ENCODE results near the gene GALR1. TPM values are rescaled to one million over a fixed set of nuclear protein-coding genes. Genes with fewer than 3 reads are reported as not detected.

GALR1 gene
- total and polyA plus RNA-seq, 2 donors (not counting 3 experiments of a cell fraction or from before 2014, with no cell fraction given): not detected

DNA sequence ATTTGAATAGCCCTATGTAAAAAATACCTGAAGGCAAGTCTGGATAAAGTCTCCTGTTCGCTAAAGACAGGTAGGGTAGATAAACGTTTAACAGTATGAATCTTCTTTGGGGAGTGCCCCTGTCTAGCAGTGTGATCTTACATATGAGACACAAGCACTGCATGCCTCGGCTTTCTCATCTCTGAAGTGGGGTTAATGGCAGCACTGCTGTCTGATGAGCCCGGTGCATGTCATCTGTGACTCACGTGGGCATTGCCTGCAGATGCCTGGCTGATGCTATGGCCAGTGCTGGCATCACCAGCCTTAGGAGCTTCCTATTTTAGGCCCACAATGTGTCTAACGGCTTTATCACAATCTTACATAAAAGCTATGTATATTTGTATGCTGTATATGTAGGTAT lies 50.1 kb downstream of the GALR1 start:
- dilution Hi-C loops (cut with MboI; ENCODE audit: extremely low pct_ligation_motif_present, low sequenced_read_pairs) (no loop called here), intact Hi-C loops (cut with micrococcal nuclease) (no loop called here)

More for the DNA sequence above, 50.1 kb downstream of the GALR1 start:
- FAIRE-seq: no peak
- Histone ChIP-seq H3K27me3 (ENCODE audit: control insufficient read depth in 2 of 2, insufficient read depth in 2 of 2, low read length in 2 of 2) (no peaks in the 10 kb centered on the region), H3K4me1 (ENCODE audit: control insufficient read depth, extremely low read depth, insufficient read depth, low read length) (no peaks in the 10 kb centered on the region), H3K4me2 (ENCODE audit: insufficient read depth, low read length) (no peak overlapping the region), H3K4me3 (replicated peaks in 1 of 3; ENCODE audit: insufficient read depth in 1 of 3, low read depth in 1 of 3, low read length in 3 of 3) (no peak overlapping the region), H3K9me3 (replicated peaks; ENCODE audit: control insufficient read depth, insufficient read depth, low read length) (peaks cover 2% of the 10 kb centered on the region), H2AFZ (ENCODE audit: low read depth, low read length) (no peak overlapping the region), H3K36me3 (ENCODE audit: control insufficient read depth in 2 of 2, extremely low read depth in 1 of 2, insufficient read depth in 2 of 2, low read length in 2 of 2) (no peaks in the 10 kb centered on the region), H3K79me2 (ENCODE audit: control insufficient read depth, insufficient read depth, low read length) (no peaks in the 10 kb centered on the region), H3K27ac (ENCODE audit: insufficient read depth, low read depth, low read length) (no peak overlapping the region), H3K9ac (replicated peaks; ENCODE audit: extremely low read depth, insufficient read depth, low read length) (no peak overlapping the region), H4K20me1 (replicated peaks; ENCODE audit: control insufficient read depth, extremely low read depth, insufficient read depth, low read length) (no peaks in the 10 kb centered on the region), H3K9me1 (replicated peaks; ENCODE audit: control insufficient read depth, extremely low read depth, insufficient read depth, low read length) (no peaks in the 10 kb centered on the region)
- ChIA-PET POLR2A (no interaction called here), CTCF (no interaction called here)
- DNase-seq (ENCODE audit: low read depth, low spot score): no peak
- TF ChIP-seq, protein P1, sequence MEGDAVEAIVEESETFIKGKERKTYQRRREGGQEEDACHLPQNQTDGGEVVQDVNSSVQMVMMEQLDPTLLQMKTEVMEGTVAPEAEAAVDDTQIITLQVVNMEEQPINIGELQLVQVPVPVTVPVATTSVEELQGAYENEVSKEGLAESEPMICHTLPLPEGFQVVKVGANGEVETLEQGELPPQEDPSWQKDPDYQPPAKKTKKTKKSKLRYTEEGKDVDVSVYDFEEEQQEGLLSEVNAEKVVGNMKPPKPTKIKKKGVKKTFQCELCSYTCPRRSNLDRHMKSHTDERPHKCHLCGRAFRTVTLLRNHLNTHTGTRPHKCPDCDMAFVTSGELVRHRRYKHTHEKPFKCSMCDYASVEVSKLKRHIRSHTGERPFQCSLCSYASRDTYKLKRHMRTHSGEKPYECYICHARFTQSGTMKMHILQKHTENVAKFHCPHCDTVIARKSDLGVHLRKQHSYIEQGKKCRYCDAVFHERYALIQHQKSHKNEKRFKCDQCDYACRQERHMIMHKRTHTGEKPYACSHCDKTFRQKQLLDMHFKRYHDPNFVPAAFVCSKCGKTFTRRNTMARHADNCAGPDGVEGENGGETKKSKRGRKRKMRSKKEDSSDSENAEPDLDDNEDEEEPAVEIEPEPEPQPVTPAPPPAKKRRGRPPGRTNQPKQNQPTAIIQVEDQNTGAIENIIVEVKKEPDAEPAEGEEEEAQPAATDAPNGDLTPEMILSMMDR (IDR thresholded peaks at IDR 0.05; ENCODE audit: extremely low read depth in 1 of 2, insufficient read depth in 1 of 2, low read depth in 1 of 2, low read length in 2 of 2): no peak
- no peak for TF ChIP-seq POLR2AphosphoS5 (IDR thresholded peaks at IDR 0.05; ENCODE audit: insufficient read depth, low read depth, low read length)
- no peak for TF ChIP-seq GATA2 (IDR thresholded peaks at IDR 0.05; ENCODE audit: insufficient read depth, insufficient read length, low read depth, low read length)
- TF ChIP-seq, protein P2, sequence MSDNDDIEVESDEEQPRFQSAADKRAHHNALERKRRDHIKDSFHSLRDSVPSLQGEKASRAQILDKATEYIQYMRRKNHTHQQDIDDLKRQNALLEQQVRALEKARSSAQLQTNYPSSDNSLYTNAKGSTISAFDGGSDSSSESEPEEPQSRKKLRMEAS (IDR thresholded peaks at IDR 0.05; ENCODE audit: insufficient read depth, insufficient read length): no peak
- no peak for TF ChIP-seq EZH2 (IDR thresholded peaks at IDR 0.05; ENCODE audit: borderline replicate concordance, low read depth, low read length, severe bottlenecking)
- no peak for TF ChIP-seq MYC (IDR thresholded peaks at IDR 0.05; ENCODE audit: low read depth, low read length)
- no peak for TF ChIP-seq JUN (IDR thresholded peaks at IDR 0.05; ENCODE audit: borderline replicate concordance, insufficient read depth, insufficient read length, low read depth)
- no peak for TF ChIP-seq FOS (IDR thresholded peaks at IDR 0.05; ENCODE audit: borderline replicate concordance, insufficient read depth, low read length)
- TF ChIP-seq POLR2A (IDR thresholded peaks at IDR 0.05; ENCODE audit: low read depth, low read length): no peak
- BruUV-seq (replicated peaks): no TSS peak

Data from endothelial cell of umbilical vein (primary cell).